WERI-Rb-1 (cell line): ENCODE measurements around the gene TMEFF2.

Source experiments
- DNase-seq: peaks from one replicate; pipeline ENCODE4 v3.0.0-alpha.2; 2020
- H3K27ac ChIP-seq: fragments of 250-450 bp; sonication (Bioruptor Pico); 2 replicates; pipeline ENCODE4 v1.5.1; 2020; ENCODE audit warnings: mild to moderate bottlenecking, moderate library complexity
- H3K27me3 ChIP-seq: fragments of 250-450 bp; sonication (Bioruptor Pico); 2 replicates; pipeline ENCODE4 v1.5.1; 2021; ENCODE audit warnings: mild to moderate bottlenecking, low read depth, moderate library complexity; ENCODE audit not compliant: insufficient read depth, severe bottlenecking
- H3K36me3 ChIP-seq: fragments of 250-450 bp; sonication (Bioruptor Pico); 2 replicates; pipeline ENCODE4 v1.5.1; 2020; ENCODE audit warnings: mild to moderate bottlenecking, moderate library complexity
- H3K4me3 ChIP-seq: 2 replicates; pipeline ENCODE4 v1.5.1; 2011; ENCODE audit warnings: low read depth, mild to moderate bottlenecking, control low read depth, low read length
- H3K9me3 ChIP-seq: fragments of 250-450 bp; sonication (Bioruptor Pico); 2 replicates; pipeline ENCODE4 v1.5.1; 2021; ENCODE audit warnings: mild to moderate bottlenecking, moderate library complexity; ENCODE audit not compliant: severe bottlenecking
- CTCF ChIP-seq: IDR thresholded peaks from 2 replicates; pipeline ENCODE4 v1.5.1; 2011; ENCODE audit warnings: low read depth, mild to moderate bottlenecking, control low read depth, inconsistent platforms, low read length

The TMEFF2 gene

GRCh38 chr2:191899410-191899809 lies 295.3 kb downstream of the TMEFF2 start:
- no peak for DNase-seq
- Histone ChIP-seq H3K27me3 (no peaks in the 10 kb centered on the region), H3K9me3 (peaks cover 8% of the 10 kb centered on the region), H3K4me3 (no peak overlapping the region), H3K36me3 (no peaks in the 10 kb centered on the region), H3K27ac (no peak overlapping the region)
- no peak for TF ChIP-seq CTCF
